ENCODE results near the gene TBC1D1.

DNA sequence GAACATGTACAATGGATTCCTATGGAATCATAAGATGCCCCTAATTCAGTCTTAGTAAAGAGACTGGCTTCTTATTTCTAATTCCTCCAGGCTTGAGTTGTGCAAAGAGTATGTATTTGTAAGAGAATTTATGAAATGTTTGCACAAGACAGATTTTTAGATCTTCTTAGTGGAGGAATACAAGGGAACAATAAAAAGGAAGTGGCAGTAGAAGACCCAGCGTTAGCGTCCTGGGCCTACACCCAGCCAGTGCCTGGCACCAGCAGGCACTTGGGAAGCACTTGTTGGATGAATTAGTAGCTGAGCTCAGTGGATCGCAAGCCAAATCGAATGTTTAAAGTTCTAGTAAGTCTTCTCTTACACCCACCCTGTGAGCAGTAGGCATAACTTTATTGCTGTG lies 226.7 kb downstream of the TBC1D1 start:
- TF ChIP-seq, protein P1, sequence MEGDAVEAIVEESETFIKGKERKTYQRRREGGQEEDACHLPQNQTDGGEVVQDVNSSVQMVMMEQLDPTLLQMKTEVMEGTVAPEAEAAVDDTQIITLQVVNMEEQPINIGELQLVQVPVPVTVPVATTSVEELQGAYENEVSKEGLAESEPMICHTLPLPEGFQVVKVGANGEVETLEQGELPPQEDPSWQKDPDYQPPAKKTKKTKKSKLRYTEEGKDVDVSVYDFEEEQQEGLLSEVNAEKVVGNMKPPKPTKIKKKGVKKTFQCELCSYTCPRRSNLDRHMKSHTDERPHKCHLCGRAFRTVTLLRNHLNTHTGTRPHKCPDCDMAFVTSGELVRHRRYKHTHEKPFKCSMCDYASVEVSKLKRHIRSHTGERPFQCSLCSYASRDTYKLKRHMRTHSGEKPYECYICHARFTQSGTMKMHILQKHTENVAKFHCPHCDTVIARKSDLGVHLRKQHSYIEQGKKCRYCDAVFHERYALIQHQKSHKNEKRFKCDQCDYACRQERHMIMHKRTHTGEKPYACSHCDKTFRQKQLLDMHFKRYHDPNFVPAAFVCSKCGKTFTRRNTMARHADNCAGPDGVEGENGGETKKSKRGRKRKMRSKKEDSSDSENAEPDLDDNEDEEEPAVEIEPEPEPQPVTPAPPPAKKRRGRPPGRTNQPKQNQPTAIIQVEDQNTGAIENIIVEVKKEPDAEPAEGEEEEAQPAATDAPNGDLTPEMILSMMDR (IDR thresholded peaks at IDR 0.05; ENCODE audit: low read length), result no peak
- no peak for TF ChIP-seq EZH2 (IDR thresholded peaks at IDR 0.05; ENCODE audit: borderline replicate concordance, low read length)
